H4 (cell line): Measurements from ENCODE around the gene BTBD6. TPM values are rescaled to one million over a fixed set of nuclear protein-coding genes. Genes with fewer than 3 reads are reported as not detected.
A peak's percentile ranks its signal among the peaks of the same experiment; 100 is the strongest.

Experiments
- DNase-seq: peaks from one replicate; pipeline ENCODE4 v3.0.0-alpha.2; 2015; ENCODE audit warnings: low spot score
- total RNA-seq: library from RNA; depleted of rRNA; stranded (reverse); fragments of >200 nt; shearing (Covaris generic); gene quantifications from 2 replicates; pipeline ENCODE4 v1.2.3, GENCODE V29; 2014; rRNA removed

The BTBD6 gene
- 16.8 and 19.4 TPM in 2 replicates for total RNA-seq

DNA sequence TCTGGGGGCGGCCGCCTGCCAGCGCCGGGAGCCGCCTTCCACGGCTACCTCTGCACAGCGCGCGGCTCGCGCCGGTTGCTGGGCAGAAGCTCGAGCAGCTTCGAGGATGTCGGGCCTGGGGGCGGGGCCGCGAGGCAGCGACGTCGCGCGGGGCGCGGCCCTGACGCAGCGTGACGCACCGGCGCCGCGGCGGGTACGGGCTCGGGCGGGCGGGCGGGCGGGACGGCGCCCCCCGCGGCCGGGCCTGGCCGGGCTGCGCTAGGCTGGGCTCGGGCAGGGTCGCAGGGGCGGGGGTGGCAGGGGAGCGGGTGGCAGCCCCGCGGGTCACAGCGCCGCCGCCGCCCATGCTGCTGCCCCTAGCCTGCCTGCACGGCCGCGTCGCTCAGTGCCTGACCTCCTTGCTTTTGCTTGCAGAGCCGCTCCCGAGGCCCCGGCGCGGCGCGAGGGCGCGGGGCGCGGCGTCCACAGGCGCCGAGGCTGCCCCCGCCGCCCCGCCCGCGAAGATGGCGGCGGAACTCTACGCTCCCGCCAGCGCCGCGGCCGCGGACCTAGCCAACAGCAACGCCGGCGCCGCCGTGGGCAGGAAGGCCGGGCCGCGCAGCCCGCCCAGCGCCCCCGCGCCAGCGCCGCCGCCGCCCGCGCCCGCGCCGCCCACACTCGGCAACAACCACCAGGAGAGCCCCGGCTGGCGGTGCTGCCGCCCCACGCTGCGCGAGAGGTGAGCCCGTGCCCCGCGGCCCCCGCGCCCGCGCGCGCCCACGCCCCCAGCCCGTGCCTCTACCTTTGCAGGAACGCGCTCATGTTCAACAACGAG, at the start of gene BTBD6:
TSS of gene BTBD6 (plus strand) at position 166 of the 814 bp plus-strand sequence. CDS start at position 345, 179 bp downstream.
- peak; percentile 68 for DNase-seq

DNA sequence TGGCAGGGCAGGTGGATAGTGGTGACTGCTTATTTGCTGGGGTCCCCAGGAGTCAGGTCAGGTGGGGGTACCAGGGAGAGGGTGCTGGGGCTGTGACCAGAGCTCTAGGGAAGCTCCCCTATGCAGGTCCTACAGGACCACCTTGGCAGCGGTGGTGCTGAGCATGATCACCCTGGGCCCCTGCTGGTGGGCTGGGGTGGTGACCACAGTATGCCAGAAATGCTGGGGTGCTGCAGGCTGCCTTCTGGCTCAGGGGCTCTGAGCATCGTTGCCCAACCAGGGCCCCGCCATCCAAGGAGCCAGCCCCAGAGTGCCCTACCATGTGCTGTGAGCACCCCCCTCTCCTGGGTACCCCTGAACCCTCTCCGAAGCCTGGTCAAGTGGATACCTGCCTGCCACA, 49.7 kb upstream of the BTBD6 start:
- DNase-seq, result no peak

DNA sequence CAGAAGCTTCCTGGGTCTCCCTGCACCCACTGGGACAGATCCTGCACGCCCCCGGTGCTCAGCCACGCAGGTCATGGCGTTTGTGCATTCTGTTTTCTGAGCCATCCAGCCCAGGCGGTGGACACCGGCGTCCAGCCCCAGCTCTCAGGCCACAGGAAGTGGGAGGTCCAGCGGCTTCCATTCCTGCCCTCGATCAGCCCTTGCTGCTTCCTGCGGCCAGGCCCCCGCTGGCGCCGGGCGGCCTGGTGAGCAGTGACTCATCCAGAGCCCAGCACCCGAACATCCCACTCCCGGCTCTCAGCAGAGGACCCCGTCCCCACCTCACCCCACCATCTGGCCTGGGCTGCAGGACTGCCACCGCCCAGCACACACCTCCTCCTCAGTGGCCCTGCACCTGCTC, 49.2 kb upstream of the BTBD6 start:
- no peak for DNase-seq

DNA sequence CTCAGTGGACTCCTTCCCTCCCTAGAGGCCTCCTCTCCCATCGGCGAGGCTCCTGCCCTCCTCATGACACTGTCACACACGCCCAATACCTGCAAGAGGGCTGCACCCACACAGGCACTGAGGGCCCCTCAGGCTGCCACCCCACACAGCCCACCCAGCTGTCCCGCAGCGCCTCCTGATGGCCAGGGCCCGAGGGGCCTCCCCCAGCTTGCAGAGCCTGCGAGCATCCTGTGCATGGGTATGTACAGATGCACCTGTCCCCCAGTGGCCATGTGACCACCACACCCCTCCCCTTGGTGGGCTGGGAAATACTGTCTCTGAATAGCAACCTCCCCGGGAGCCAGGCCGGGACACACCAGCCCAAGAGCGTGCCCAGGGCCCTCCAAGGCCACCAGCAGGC, 48.3 kb upstream of the BTBD6 start:
- DNase-seq, result no peak

DNA sequence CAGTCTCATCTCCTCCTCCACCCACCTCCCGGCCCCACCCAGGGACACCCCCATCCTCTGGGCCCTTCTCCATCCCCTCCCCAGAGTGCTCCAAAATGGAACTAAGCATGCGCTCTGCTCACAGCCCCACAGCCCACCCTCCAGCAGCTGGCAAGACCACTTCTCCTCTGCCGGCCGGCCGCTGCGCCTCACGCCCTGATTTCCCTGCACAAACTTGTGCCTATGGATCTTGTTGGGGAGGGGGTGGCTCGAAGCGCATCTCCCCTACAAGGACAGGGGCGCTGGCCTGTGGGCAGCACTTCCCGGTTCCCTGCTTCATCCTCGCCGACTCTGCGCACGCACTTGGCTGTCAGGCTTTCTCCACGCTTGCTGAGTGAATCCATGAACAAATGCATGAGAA, 47.7 kb upstream of the BTBD6 start:
- no peak for DNase-seq

DNA sequence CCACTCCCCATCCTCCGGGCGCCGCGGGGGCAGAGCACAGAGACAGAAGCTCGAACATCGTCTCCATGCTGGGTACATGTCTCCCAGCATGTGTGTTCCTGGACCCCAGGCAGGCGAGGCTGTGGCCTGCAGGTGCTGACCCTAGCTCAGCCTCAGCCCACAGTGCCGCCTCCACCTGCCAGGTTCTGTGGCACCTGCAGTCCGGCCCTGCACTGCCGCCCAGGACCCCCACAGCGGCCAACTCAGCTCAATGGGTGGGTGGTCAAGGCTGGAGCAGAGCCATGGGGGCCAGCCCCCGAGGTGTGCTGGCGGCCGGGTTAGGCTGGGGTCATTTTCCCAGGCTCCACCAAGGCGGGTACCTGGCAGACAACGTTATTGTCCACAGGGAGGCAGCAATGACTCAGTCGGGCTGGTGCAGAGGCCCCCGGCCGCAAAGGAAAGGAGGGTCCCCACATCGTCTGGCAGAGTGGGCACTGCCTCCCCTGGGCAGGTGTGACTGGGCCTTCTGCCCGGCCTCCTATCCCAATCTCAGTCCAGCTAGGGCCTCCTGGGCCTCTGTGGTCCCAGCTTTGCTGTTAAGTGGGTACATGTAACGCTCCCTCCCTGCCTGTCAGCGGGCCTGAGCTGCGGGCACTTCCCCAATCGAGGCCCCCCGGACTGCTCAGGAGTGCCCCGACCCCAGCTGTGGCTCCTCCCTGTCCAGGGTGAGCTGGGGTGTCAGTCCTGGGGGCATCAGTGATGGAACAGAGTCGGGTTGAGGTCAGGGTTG, 47.0 kb upstream of the BTBD6 start:
- DNase-seq, result no peak

DNA sequence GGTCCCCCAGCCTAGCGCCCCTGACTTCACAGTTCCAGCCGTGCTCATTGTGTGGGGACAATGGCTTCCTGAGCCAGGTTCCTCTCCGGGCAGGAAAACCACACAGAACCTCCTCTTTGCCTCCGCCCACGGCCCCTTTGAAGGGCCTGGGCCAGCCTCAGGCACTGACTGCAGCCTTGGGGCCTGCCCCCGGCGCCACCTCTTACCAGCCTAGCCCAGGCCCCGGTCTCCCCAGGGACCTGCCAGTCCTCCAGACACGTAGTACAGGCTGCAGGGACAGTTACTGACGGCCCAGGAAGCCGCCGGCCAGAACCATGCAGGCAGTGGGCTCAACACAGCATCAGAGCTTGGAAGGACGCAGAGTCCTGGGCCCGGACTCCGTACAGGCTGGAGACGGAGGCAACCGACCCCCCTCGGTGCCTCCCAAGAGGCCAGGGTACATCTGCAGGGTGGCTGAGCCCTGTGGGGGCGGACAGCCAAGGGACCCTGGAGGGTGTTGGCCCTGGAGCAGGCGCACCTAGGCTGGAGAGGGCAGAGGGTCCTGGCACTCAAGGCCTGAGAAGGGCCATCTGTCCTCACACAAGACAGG, 46.3 kb upstream of the BTBD6 start:
- no peak for DNase-seq

DNA sequence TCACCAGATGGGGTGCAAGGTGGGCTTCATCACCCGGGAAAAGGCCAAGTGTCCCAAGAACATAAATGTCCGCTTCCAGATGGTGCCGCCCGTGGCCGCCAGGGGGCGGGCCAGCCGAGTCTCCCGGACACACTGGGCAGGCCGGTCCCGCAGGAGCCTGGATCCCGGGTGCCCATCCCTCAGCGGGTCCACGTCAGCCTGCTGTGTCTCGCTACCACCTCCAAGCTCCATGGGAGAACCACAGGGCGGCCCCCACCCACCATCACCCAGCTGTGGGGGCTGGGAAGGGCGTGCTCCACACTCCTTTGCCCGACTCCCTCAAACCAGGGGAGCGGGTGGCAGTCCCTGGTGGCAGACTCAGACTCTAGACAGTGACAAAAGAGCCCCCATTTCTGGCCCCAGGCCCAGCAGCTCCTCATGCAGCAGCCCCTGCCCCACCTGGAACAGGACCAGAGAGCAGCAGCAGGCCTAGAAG, 45.2 kb upstream of the BTBD6 start:
- DNase-seq, result no peak

DNA sequence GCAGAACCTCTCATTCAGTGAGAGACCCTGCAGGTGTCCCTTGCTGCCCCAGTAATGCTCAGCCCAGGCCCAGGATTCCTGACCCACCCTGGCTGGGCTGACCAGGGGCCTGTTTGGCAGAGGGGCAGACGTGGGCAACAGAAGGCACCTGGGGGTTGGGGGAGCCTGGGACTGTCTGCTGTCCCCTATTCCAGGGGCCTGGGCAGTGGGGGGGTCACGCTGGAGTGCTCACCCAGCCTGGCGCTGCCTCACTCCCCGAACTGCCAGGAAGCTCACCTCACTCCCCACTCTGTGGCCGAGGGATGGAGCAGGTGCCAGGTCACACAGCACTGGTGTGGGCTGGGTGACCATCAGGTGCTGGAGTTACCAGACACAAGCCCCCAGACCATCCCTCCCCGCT, 44.6 kb upstream of the BTBD6 start:
- no peak for DNase-seq

DNA sequence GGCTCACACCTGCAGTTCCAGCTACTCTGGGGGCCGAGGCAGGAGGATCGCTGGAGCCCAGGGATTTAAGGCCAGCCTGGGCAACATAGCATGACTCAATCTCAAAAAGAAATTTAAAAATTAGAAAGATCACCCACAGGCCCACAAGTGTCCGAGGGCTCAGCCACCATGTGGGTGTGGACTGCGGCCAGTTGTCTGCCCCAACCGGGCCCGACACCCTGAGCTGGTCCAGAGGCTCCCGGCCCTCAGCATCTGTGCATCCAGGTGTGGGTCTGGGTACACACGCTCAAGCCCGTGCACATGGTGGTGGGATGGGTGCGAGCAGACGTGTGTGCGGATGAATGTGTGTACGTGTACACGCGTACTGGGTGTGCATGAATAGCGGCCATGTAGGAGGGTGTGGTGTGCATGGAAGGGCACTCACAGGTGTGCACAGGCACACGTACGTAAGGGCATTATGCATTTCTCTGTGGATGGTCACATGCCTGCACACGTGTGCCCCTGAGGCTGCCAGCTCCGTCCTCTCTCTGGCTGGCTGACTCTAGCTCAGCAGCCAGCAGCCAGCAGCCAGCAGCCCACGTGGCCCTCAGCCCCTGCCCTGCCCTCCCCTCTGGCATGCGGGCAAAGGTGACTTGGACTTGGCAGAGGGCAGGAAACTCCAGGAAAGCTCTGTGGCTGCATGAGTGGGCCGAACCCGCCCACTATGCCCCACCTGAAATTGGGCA, 44.0 kb upstream of the BTBD6 start:
- DNase-seq, result no peak

DNA sequence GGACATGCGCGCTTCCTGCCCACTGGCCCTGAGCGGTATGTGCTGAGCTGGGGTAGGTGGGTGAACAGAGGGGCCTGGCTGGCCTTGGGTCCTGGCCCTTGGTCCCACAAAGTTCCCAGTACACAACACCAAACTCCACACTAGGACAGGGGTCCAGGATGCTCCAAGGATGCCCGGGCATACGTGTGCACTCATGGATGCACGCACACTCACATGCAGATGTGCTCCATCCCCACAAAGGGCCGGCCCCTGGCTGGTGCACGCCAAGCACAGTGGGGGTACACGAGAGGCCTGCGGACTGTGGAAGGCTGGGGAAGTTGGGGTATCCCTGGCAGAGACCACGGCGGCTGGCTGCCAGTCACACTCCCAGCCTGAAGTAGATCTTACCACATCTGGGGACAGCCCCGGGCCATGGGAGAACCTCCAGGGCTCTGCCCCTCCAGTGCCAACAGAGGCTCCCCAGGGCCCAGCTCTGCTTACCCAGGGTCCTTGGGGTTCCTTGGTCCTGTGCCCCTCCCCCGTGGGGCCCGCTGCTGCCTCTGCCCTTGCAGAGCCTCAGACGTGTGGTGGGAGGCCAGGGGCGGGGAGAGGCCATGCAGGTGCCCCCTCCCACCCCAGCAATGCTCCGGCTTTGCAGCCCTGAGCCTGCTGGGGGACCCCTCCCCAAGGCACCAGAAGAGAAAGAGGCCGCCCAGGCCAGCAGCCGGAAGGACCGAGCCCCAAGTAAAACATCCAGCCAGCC, 43.2 kb upstream of the BTBD6 start:
- no peak for DNase-seq

DNA sequence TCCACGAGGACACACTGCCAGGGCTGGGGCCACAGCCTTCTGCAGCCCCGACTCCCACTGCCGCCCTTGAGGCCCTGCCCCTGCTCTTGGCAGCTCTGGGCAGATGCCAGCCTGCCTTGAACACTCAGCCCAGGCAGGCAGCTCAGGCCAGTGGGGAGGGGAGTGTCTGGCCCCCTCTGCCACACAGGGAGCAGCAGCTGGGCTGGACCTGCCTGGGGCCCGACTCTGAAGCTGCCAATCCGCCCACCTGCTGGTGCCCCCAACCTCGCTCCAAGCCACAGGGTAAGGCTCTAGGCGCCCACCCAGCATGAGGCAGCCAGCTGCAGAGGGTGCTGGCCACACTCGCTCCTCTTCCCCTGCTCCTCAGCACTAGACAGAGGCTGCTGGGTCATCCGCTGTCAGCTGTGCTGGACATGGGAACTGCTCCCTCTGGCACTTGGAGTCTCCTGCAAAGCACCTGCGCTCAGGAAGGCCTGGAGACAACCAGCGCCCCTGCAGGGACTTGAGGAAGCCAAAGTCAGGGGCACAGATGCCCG, 42.6 kb upstream of the BTBD6 start:
- DNase-seq, result no peak

DNA sequence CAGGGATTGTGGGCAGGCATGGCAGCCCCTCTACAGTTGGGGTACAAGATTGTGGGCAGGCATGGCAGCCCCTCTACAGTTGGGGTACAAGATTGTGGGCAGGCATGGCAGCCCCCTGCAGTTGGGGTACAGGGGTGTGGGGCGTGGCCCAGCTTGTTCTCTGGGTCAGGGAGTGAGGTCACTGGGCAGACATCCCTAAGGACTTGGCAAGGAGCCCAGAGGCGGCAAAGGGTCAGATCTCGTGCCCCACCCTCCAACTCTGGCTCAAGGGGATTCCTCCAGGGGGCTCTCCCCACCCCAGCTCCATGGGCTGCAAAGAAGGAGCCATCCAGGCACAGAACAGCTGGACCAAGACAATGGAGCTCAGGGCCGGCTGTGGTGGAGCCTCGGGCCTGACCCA, 41.5 kb upstream of the BTBD6 start:
- DNase-seq, result no peak

DNA sequence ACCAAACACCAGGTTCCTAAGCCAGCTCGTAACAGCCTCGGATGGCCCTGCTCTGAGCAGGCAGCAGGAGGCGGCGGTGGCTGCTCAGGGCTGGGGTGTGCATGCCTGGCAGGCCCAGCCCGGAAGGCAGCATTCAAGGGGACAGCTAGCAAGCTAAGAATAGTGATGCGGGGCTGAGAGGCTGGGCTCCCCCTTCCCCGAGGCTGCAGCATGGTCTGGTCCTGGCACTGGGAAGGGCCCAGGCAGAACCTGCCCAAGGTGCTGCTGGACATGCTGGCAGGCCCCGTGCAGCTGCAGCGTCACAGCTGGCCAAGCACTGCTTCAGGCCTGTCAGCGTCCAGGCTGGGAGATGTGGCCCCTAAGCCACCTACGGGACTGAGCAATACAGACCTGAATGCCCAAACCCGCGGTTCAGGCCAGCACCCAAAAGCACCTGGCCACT, 40.9 kb upstream of the BTBD6 start:
- no peak for DNase-seq

DNA sequence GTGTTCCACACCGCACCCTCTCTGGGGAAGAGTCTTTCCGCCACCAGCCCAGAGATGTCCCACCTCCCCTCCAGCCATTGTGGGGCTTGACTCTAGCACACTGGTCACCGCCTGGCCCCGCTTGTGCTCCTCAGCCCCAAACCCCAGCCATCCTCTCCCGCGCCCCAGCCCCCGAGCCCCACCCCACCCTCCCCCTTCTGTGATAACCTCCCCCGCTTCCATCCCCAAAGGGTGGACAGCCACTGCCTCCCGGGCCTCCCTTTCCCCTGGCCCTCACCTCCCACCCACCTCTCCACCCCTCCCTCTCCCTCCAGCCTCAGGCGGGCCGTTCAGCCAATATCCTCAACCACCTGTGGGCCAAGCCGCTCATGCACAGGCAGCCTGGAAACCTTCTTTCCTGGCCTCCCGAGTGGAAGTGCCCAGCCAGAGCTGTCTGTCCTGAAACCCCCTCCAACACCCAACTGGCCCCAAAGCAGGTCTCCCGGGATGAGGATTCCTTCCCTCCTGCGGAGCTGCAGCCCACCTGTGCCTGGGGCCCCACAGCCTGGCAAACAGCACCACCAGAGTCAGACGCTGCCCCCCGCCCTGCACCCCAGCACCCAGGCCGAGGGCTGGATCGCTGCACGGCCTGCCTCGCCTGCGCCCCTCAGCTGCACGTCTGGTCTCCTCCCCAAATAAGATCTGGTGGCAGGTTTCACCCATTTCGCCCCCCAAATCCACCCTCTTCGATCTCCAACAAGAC, 40.2 kb upstream of the BTBD6 start:
- no peak for DNase-seq

DNA sequence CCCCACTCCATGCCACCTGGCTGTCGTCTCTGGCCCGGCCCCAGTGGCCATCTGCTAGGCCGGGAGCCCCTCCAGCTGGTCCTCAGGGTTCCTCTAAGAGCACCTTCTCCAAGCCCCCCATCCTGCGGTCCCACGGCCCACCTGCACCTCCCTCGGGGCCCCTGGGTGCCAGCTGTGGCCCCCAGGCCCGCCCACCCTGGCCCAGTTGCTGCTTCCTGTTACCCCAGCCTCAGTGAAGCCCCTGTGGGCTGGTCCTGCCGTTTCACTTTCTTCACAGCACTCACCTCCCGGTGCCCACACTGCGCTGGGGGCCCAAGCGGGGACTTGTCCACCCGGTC, 39.6 kb upstream of the BTBD6 start:
- no peak for DNase-seq

DNA sequence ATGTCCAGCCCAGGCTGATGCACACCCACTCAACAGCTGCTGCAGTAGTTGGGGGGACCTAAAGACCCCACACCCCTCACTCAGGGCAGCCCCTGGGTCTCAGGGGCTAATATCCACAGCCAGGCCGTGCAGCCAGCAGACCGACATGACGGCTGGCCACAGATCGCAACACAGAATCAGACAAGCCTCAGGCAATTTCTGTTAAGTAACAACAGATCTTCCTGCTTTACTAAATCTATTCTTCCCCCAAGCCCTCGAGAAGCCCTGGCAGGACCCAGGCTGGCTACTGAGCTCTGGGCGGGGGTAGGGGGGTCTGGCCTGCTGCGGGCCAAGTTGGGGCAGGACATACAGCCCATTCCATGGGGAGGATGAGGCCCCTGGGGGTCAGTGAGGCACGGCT, 39.2 kb upstream of the BTBD6 start:
- DNase-seq, result no peak

DNA sequence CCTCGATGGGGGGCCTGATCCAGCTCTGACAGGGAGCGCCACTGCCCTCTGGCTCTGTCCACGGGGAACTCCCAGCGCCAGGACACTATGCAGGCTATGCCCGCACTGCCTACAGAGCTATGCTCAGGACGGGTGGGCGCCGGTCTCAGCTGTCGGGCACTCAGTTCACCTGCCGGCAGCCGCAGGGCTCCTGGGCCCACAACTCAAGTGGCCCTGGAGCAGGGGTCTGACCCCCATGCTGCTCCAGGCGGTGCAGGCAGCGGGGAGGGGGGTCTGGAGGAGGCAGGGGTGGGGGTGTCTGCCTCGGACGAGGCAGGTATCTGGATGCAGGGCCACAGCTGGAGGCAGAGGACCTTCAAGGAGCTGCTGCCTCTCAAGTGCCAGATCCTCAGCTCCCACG, 38.7 kb upstream of the BTBD6 start:
- DNase-seq, result no peak

DNA sequence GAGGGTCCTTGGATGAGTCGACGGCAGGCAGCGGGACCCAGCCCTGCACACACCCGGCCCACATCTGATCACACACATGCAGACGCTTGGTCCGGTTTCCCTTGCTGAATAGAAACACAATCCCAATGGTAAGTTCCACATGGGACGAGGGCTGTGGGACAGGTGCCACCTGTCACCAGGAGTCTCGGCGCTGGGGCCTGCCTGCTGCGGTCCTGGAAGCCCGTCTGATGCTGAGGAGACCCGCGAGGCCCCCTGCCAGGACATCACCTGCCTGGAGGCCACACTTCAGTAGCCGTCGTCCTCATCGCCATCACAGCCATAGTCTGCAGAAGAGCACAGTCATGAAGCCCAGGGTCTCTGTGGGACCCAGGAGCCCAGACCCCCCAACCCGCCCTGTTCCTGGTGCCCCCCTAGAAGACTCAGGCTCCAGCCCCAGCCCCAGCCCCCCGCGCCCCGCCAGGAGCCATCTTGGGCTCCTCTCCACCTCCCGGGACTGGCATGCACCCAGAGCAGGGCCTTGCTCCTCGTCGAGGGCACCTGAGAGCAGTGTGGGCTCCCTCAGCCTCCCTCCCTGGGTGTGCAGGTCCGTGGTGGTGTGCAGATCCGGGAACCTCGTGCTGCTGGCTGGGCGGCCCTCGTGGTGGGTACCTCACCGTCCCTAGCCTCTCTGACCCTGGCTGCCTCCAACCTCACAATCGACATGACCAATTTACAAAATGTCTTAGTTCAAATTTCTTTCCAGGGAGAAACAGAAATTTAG, 37.9 kb upstream of the BTBD6 start:
- no peak for DNase-seq
